Stimulated activated CD4-positive, alpha-beta T cell treated with anti-CD3 and anti-CD28 coated beads, Interleukin-4, amount 100 ng/mL, for 24 hours (primary cell): ENCODE results near the gene WDFY4.

Experiments used
- DNase-seq: peaks from one replicate; pipeline ENCODE4 v3.0.0-alpha.2; 2020

Gene WDFY4

GRCh38 chr10:49000437-49001398 is 316.0 kb downstream of the WDFY4 start:
- DNase-seq, result no peak

- no peak for DNase-seq
Observed at GRCh38 chr10:49001402-49001801, 316.7 kb downstream of the WDFY4 start.

- DNase-seq, result no peak
Observed at GRCh38 chr10:49001870-49002672, 317.4 kb downstream of the WDFY4 start.

GRCh38 chr10:49005270-49005669 is 320.6 kb downstream of the WDFY4 start:
- DNase-seq, result no peak

DNA sequence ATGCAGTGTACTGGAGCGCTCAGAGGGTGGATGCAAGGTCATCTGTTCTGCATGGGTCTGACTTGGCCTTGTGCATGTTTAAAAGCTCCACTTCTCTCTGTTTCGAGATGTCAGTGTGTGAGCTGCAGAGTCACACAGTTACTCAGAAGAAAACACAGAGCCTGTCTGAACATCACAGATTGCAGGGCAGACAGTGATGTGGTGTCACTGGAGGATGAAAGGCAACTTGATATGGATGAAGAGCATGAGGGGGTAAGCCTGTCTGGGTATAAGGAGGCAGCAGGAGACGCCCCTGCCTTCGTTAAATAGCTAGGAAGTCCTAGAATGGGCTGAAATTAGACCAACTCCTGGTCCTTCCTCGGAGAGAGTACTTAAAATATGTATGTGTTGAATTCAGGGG is 322.5 kb downstream of the WDFY4 start:
- no peak for DNase-seq

DNA sequence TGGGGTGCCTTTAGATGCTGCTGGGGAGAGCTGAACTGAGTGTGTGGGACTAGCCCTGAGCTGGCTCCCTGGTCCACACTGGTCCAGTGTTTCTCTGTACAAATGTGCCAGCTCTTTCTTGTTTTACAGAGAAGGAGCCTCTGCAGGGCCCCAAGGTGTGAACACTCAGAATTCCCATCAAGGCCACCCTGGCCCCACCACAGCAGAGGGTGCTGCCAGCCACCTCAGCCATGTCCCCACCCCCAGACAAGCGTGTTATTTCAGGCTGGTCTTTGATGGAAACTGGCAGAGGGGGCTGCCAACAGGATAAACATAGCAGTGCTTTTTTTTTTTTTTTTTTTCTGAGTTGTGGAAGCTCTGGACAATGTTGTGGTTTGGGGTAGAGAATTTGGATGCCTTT is 323.4 kb downstream of the WDFY4 start:
- DNase-seq, result no peak

DNA sequence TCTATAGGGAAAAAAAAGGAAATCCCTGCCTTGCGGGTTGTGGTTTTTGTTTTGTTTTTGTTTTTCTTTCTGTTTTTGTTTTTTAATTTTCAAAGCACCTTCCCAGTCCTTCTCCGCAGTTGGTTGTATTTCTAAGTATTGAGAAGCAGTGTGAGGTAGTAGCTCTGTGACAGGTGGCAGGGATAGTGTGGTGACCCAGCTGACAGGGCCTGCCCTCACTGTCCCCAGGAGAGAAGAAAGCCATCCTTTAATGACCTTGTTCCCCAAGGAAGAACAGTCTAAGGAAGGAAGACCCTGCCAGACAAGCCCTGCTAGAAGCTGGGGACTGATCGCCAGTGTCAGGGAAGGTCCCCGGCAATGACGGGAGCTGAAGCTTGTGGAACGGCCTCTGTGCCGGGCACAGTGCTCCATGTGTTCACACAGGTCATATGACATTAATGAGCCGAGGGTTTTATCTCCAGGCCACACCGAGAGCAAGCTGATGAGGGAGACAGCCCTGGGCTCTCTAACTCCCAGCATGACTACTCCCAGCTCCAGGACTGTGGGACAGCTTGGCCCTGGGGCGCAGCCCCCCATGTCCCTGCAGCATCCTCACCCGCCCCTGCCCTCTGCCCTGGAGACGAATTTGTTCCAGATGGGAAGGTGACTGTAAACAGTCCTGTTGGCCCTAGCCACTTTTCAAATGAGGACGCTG is 324.0 kb downstream of the WDFY4 start:
- DNase-seq, result no peak

GRCh38 chr10:49009199-49009979 is 324.7 kb downstream of the WDFY4 start:
- DNase-seq, result no peak

DNA sequence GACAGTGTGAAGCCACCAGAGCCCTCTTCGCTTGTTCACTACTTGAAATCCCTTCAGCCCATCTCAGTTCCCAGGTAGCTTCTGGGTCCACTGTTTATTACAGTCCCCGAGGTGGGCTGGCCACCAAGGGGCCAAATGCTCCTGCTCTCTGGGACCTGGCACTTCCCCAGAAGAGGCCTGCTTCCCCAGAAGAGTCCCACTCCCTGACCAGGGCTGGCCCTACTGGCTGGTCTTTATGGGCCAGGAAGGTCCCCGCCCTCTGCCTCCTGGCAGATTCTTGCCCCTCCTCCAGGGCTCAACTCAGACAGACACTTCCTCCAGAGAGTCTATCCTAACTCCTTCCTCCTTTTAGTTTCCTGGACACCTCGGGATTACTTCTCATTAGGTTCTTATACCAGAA is 325.6 kb downstream of the WDFY4 start:
- no peak for DNase-seq

- no peak for DNase-seq
Observed at GRCh38 chr10:49010865-49011264, 326.2 kb downstream of the WDFY4 start.

GRCh38 chr10:49011756-49012155 is 327.1 kb downstream of the WDFY4 start:
- no peak for DNase-seq

DNA sequence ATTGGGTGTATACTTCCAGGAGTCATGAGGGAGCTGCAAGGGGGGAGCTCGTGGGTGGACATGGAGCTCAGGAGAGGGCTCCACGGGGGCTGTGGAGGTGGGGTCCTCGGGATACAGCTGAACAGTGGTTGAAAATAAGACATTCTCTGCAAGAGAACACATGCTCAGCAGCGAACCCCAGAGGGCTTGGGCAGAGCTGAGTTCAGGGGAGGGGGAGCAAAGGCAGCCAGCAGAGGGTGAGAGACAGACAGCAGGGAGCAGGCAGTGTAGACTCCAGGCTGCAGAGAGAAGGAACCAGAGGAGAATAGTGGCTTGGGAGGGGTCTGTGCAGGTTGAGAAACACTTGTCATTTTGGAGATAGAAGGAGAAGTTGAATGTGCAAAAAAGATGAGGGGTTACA is 327.9 kb downstream of the WDFY4 start:
- no peak for DNase-seq

- DNase-seq, result no peak
Observed at GRCh38 chr10:49015700-49016099, 331.0 kb downstream of the WDFY4 start.

DNA sequence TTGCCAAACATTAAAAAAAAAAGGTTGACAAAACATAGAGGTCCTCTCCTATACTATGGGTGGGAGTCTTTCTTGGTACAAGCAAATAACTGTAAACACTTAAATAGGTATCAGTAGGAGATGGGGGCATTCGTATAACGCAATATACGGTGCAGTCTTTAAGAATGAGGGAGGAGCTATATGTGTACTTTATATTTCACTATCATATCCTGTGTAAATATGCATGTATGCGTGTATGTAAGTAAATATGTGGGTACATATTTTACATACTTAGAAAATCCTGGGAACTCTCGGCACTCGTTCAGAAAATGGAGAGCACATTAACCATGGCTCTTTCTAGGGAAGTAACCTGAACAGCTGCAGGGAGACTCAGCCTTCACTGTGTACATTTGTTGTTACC is 337.0 kb downstream of the WDFY4 start:
- no peak for DNase-seq

DNA sequence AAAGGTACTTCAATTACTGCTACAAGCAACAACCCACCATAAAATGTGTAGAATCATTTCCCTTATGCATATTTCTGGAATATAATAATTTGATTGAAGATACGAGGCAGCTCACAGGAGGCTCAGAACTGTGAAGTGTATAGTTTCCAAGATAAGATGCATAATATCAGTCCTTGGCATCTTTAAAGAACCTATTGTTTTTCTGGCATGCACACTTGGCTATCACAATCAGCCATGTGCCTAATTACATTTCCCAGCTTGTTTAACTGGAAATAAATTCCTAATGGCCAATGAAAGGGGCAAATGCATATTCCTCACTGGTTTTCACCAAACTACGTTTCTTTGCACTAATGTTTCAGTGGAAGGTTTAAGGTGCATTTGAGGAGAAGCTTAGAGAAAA is 338.4 kb downstream of the WDFY4 start:
- DNase-seq, result no peak

DNA sequence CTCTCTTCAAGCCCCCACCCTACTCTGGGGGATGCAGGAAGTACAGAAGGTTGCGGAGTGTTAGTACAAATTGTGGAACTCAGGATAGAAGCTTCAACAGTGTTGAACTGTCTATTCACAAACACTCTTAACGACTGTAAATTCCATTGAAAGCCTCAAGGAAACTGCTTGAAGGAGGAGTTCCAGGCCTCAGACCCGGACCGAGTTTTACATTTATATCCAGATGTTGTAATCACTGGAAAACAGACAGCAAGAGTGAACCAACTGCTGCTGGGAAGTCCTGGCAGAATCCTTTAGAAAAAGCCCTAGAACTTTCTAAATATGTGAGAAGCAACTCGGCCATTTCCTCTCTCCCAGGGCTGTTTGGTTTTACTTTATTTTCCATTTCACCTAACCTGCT is 339.1 kb downstream of the WDFY4 start:
- DNase-seq, result no peak

DNA sequence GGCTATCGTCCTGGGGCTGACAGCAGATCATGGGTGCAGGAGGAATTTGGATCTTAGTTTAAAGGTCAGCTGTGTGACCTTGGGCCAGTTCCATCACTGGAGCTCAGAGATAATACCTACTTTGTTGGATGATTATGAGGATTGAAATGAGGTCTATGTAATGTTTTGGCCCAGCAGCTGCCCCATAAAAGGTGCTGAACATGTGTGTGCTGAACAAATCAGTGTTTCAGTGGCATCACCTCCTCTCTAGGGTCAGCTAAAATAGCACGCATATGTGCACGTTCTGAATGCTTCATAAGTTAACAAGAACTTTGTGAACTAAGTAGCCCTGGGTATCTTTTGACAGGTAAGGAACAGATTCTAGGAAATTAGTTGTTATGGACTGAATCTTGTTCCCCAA is 339.8 kb downstream of the WDFY4 start:
- DNase-seq, result no peak

GRCh38 chr10:49025347-49025983 is 340.8 kb downstream of the WDFY4 start:
- no peak for DNase-seq

- DNase-seq, result no peak
Observed at GRCh38 chr10:49028639-49029038, 344.0 kb downstream of the WDFY4 start.

DNA sequence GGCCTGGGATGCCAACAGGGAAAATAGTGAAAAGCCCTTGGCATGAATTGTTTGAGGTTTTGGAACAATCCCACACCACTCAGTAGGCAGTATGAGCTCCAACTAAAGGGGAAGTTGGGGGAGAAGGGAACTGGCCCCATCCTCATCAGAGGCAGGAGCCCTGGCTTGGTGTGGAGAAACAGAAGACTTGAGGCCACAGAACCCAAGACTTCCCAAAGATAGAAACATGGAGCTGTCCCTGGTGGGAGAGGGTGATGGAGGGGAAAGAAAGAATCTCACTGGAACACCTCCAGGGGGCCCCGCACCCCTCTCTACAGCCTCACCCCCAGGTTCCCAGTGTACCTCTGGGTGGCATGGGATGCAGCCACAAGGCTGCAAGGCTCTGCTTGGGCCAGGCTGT is 345.0 kb downstream of the WDFY4 start:
- no peak for DNase-seq
